ENCODE data around the gene CACFD1. TPM values are rescaled to one million over a fixed set of nuclear protein-coding genes. Genes with fewer than 3 reads are reported as not detected.
"Not testable (repeated sequence)": the region's sequence is repeated elsewhere in the genome, so short reads cannot be mapped to it uniquely, and the experiment has no call there.

CACFD1 gene
- polyA plus RNA-seq, 2 donors, result 7.0 to 7.9 TPM

- WGBS, 2 donors, result 89 to 90% methylated on average over 20 of the region's 20 CpGs
- Histone ChIP-seq H3K27me3 (ENCODE audit: control insufficient read depth in 1 of 2, insufficient read depth in 2 of 2, low read length in 2 of 2) (no peaks in the 10 kb centered on the region), H3K4me1 (ENCODE audit: control insufficient read depth in 2 of 2, insufficient read depth in 2 of 2, low read length in 1 of 2) (no peaks in the 10 kb centered on the region), H3K36me3 (ENCODE audit: control insufficient read depth in 2 of 2, insufficient read depth in 2 of 2, low read length in 1 of 2) (no peaks in the 10 kb centered on the region), H3K27ac (ENCODE audit: low read depth in 2 of 2, low read length in 1 of 2) (no peak overlapping the region), H3K9me3 (ENCODE audit: control insufficient read depth in 2 of 2, insufficient read depth in 1 of 2, low read depth in 1 of 2, low read length in 1 of 2) (no peaks in the 10 kb centered on the region), H3K4me3 (ENCODE audit: low read depth in 1 of 2, low read length in 2 of 2) (no peak overlapping the region)
These were observed 21.8 kb upstream of the CACFD1 start for GRCh38 chr9:133437753-133438531.

- Histone ChIP-seq H3K4me1 (ENCODE audit: control insufficient read depth in 2 of 2, insufficient read depth in 2 of 2, low read length in 1 of 2) (no peaks in the 10 kb centered on the region), H3K9me3 (ENCODE audit: control insufficient read depth in 2 of 2, insufficient read depth in 1 of 2, low read depth in 1 of 2, low read length in 1 of 2) (no peaks in the 10 kb centered on the region), H3K4me3 (ENCODE audit: low read depth in 1 of 2, low read length in 2 of 2) (no peak overlapping the region), H3K27me3 (ENCODE audit: control insufficient read depth in 1 of 2, insufficient read depth in 2 of 2, low read length in 2 of 2) (no peaks in the 10 kb centered on the region), H3K36me3 (ENCODE audit: control insufficient read depth in 2 of 2, insufficient read depth in 2 of 2, low read length in 1 of 2) (no peaks in the 10 kb centered on the region), H3K27ac (ENCODE audit: low read depth in 2 of 2, low read length in 1 of 2) (no peak overlapping the region)
- WGBS, 2 donors, result 69 to 73% methylated on average over 4 of the region's 4 CpGs
These were observed 20.4 kb upstream of the CACFD1 start for GRCh38 chr9:133439337-133439736.

- Histone ChIP-seq H3K27me3 (ENCODE audit: control insufficient read depth in 1 of 2, insufficient read depth in 2 of 2, low read length in 2 of 2) (no peaks in the 10 kb centered on the region), H3K27ac (ENCODE audit: low read depth in 2 of 2, low read length in 1 of 2) (no peak overlapping the region), H3K9me3 (ENCODE audit: control insufficient read depth in 2 of 2, insufficient read depth in 1 of 2, low read depth in 1 of 2, low read length in 1 of 2) (no peaks in the 10 kb centered on the region), H3K36me3 (ENCODE audit: control insufficient read depth in 2 of 2, insufficient read depth in 2 of 2, low read length in 1 of 2) (no peaks in the 10 kb centered on the region), H3K4me1 (ENCODE audit: control insufficient read depth in 2 of 2, insufficient read depth in 2 of 2, low read length in 1 of 2) (no peaks in the 10 kb centered on the region), H3K4me3 (ENCODE audit: low read depth in 1 of 2, low read length in 2 of 2) (no peak overlapping the region)
- 74 to 77% methylated on average over 11 to 12 of the region's 12 CpGs for WGBS, 2 donors
These were observed 18.9 kb upstream of the CACFD1 start for GRCh38 chr9:133440874-133441273.

- Histone ChIP-seq H3K36me3 (ENCODE audit: control insufficient read depth in 2 of 2, insufficient read depth in 2 of 2, low read length in 1 of 2) (no peaks in the 10 kb centered on the region), H3K27ac (ENCODE audit: low read depth in 2 of 2, low read length in 1 of 2) (no peak overlapping the region), H3K4me3 (ENCODE audit: low read depth in 1 of 2, low read length in 2 of 2) (no peak overlapping the region), H3K9me3 (ENCODE audit: control insufficient read depth in 2 of 2, insufficient read depth in 1 of 2, low read depth in 1 of 2, low read length in 1 of 2) (no peaks in the 10 kb centered on the region), H3K4me1 (ENCODE audit: control insufficient read depth in 2 of 2, insufficient read depth in 2 of 2, low read length in 1 of 2) (no peaks in the 10 kb centered on the region), H3K27me3 (ENCODE audit: control insufficient read depth in 1 of 2, insufficient read depth in 2 of 2, low read length in 2 of 2) (no peaks in the 10 kb centered on the region)
- WGBS, 2 donors, result 61 to 74% methylated on average over 5 of the region's 5 CpGs
These were observed 18.2 kb upstream of the CACFD1 start for GRCh38 chr9:133441571-133441970.

GRCh38 chr9:133443248-133443647 is 16.5 kb upstream of the CACFD1 start:
- Histone ChIP-seq H3K27ac (ENCODE audit: low read depth in 2 of 2, low read length in 1 of 2) (no peak overlapping the region), H3K27me3 (ENCODE audit: control insufficient read depth in 1 of 2, insufficient read depth in 2 of 2, low read length in 2 of 2) (no peaks in the 10 kb centered on the region), H3K9me3 (ENCODE audit: control insufficient read depth in 2 of 2, insufficient read depth in 1 of 2, low read depth in 1 of 2, low read length in 1 of 2) (no peaks in the 10 kb centered on the region), H3K4me1 (ENCODE audit: control insufficient read depth in 2 of 2, insufficient read depth in 2 of 2, low read length in 1 of 2) (no peaks in the 10 kb centered on the region), H3K4me3 (ENCODE audit: low read depth in 1 of 2, low read length in 2 of 2) (no peak overlapping the region), H3K36me3 (ENCODE audit: control insufficient read depth in 2 of 2, insufficient read depth in 2 of 2, low read length in 1 of 2) (no peaks in the 10 kb centered on the region)
- WGBS, 2 donors, result 91 to 95% methylated on average over 15 of the region's 15 CpGs

- Histone ChIP-seq H3K27me3 (ENCODE audit: control insufficient read depth in 1 of 2, insufficient read depth in 2 of 2, low read length in 2 of 2) (no peaks in the 10 kb centered on the region), H3K27ac (ENCODE audit: low read depth in 2 of 2, low read length in 1 of 2) (no peak overlapping the region), H3K4me1 (ENCODE audit: control insufficient read depth in 2 of 2, insufficient read depth in 2 of 2, low read length in 1 of 2) (no peaks in the 10 kb centered on the region), H3K4me3 (ENCODE audit: low read depth in 1 of 2, low read length in 2 of 2) (no peak overlapping the region), H3K9me3 (ENCODE audit: control insufficient read depth in 2 of 2, insufficient read depth in 1 of 2, low read depth in 1 of 2, low read length in 1 of 2) (no peaks in the 10 kb centered on the region), H3K36me3 (ENCODE audit: control insufficient read depth in 2 of 2, insufficient read depth in 2 of 2, low read length in 1 of 2) (no peaks in the 10 kb centered on the region)
- WGBS, 2 donors, result 83 to 86% methylated on average over 8 of the region's 8 CpGs
These were observed 15.8 kb upstream of the CACFD1 start for GRCh38 chr9:133443982-133444381.

GRCh38 chr9:133445293-133445969 is 14.3 kb upstream of the CACFD1 start:
- no peaks in the 10 kb centered on the region for H3K4me1 ChIP-seq (ENCODE audit: control insufficient read depth in 2 of 2, insufficient read depth in 2 of 2, low read length in 1 of 2)
- H3K27ac ChIP-seq (ENCODE audit: low read depth in 2 of 2, low read length in 1 of 2), result no peak overlapping the region
- WGBS, 2 donors, result 80 to 82% methylated on average over 22 to 23 of the region's 23 CpGs
- no peaks in the 10 kb centered on the region for H3K36me3 ChIP-seq (ENCODE audit: control insufficient read depth in 2 of 2, insufficient read depth in 2 of 2, low read length in 1 of 2)
- H3K9me3 ChIP-seq (ENCODE audit: control insufficient read depth in 2 of 2, insufficient read depth in 1 of 2, low read depth in 1 of 2, low read length in 1 of 2), result no peaks in the 10 kb centered on the region
- no peak overlapping the region for H3K4me3 ChIP-seq (ENCODE audit: low read depth in 1 of 2, low read length in 2 of 2)
- no peaks in the 10 kb centered on the region for H3K27me3 ChIP-seq (ENCODE audit: control insufficient read depth in 1 of 2, insufficient read depth in 2 of 2, low read length in 2 of 2)

GRCh38 chr9:133448487-133448972 is 11.2 kb upstream of the CACFD1 start:
- Histone ChIP-seq H3K4me1 (ENCODE audit: control insufficient read depth in 2 of 2, insufficient read depth in 2 of 2, low read length in 1 of 2) (no peaks in the 10 kb centered on the region), H3K9me3 (ENCODE audit: control insufficient read depth in 2 of 2, insufficient read depth in 1 of 2, low read depth in 1 of 2, low read length in 1 of 2) (no peaks in the 10 kb centered on the region), H3K27me3 (ENCODE audit: control insufficient read depth in 1 of 2, insufficient read depth in 2 of 2, low read length in 2 of 2) (no peaks in the 10 kb centered on the region), H3K27ac (ENCODE audit: low read depth in 2 of 2, low read length in 1 of 2) (no peak overlapping the region), H3K36me3 (ENCODE audit: control insufficient read depth in 2 of 2, insufficient read depth in 2 of 2, low read length in 1 of 2) (no peaks in the 10 kb centered on the region), H3K4me3 (ENCODE audit: low read depth in 1 of 2, low read length in 2 of 2) (no peak overlapping the region)
- WGBS, 2 donors, result 67 to 70% methylated on average over 12 to 13 of the region's 13 CpGs

- H3K9me3 ChIP-seq (ENCODE audit: control insufficient read depth in 2 of 2, insufficient read depth in 1 of 2, low read depth in 1 of 2, low read length in 1 of 2), result no peaks in the 10 kb centered on the region
- no peak overlapping the region for H3K4me3 ChIP-seq (ENCODE audit: low read depth in 1 of 2, low read length in 2 of 2)
- H3K36me3 ChIP-seq (ENCODE audit: control insufficient read depth in 2 of 2, insufficient read depth in 2 of 2, low read length in 1 of 2), result no peaks in the 10 kb centered on the region
- no peaks in the 10 kb centered on the region for H3K27me3 ChIP-seq (ENCODE audit: control insufficient read depth in 1 of 2, insufficient read depth in 2 of 2, low read length in 2 of 2)
- WGBS, 2 donors, result 62 to 71% methylated on average over 12 of the region's 12 CpGs
- H3K4me1 ChIP-seq (ENCODE audit: control insufficient read depth in 2 of 2, insufficient read depth in 2 of 2, low read length in 1 of 2), result no peaks in the 10 kb centered on the region
- H3K27ac ChIP-seq (ENCODE audit: low read depth in 2 of 2, low read length in 1 of 2), result no peak overlapping the region
These were observed 10.0 kb upstream of the CACFD1 start for GRCh38 chr9:133449760-133450159.

GRCh38 chr9:133451865-133452264 is 7.9 kb upstream of the CACFD1 start:
- H3K36me3 ChIP-seq (ENCODE audit: control insufficient read depth in 2 of 2, insufficient read depth in 2 of 2, low read length in 1 of 2); H3K27ac ChIP-seq (ENCODE audit: low read depth in 2 of 2, low read length in 1 of 2); H3K4me3 ChIP-seq (ENCODE audit: low read depth in 1 of 2, low read length in 2 of 2); H3K27me3 ChIP-seq (ENCODE audit: control insufficient read depth in 1 of 2, insufficient read depth in 2 of 2, low read length in 2 of 2); H3K9me3 ChIP-seq (ENCODE audit: control insufficient read depth in 2 of 2, insufficient read depth in 1 of 2, low read depth in 1 of 2, low read length in 1 of 2); H3K4me1 ChIP-seq (ENCODE audit: control insufficient read depth in 2 of 2, insufficient read depth in 2 of 2, low read length in 1 of 2): not testable (repeated sequence)
- WGBS, 2 donors, result 89 to 91% methylated on average over 5 of the region's 5 CpGs

All from esophagus (tissue), 2 donors.